HepG2 (cell line): Measurements from ENCODE around the gene CAPS2. TPM values are rescaled to one million over a fixed set of nuclear protein-coding genes. Genes with fewer than 3 reads are reported as not detected.

Source experiments
- ATAC-seq: fragments of 200-7000 bp; cut with Tn5 transposase; 3 replicates; pipeline ENCODE4 v1.9.1; 2020; ENCODE audit warnings: mild to moderate bottlenecking, moderate library complexity
- BruUV-seq: library from RNA; stranded (reverse); fragments of 400-500 nt; replicated peaks from 2 replicates; lab custom pipeline; 2021; lab: Mats Ljungman, UMichigan
- CTCF ChIA-PET: fragments of 300-600 bp; formaldehyde crosslinking; extraction: SDS; loops from one replicate; lab custom pipeline; 2021; ENCODE audit warnings: low total read pairs, inconsistent platforms, low intra/inter-chr PET ratio; lab: Yijun Ruan, JAX
- POLR2A ChIA-PET: fragments of 350-600 bp; sonication (Branson Sonifier 250); formaldehyde crosslinking; loops from one replicate; lab custom pipeline; 2020; ENCODE audit warnings: antibody characterized with exemption, inconsistent platforms; lab: Yijun Ruan, JAX
- DNase-seq: peaks from one replicate; pipeline ENCODE4 v3.0.0-alpha.2; 2015; ENCODE audit warnings: low spot score
- FAIRE-seq: peaks from 3 replicates; lab custom pipeline; 2011; peaks lifted over from hg19 to GRCh38; lab: Jason Lieb, UNC
- H2AFZ ChIP-seq: one replicate; pipeline ENCODE4 v1.6.1; 2011; ENCODE audit warnings: low read length, inconsistent platforms
- H3K27ac ChIP-seq: fragments of 300-600 bp; 3 replicates; pipeline ENCODE4 v1.8.0; 2011; ENCODE audit warnings: mixed run types, mild to moderate bottlenecking, mixed read lengths, low read length, inconsistent platforms; ENCODE audit not compliant: insufficient read depth; ENCODE audit errors: extremely low read length
- H3K27me3 ChIP-seq, 2 experiments: fragments of 200-600 bp in 1 of 2; 2 replicates in 1 of 2; 3 replicates in 1 of 2; pipeline versions ENCODE4 v1.6.0 to v1.8.0; 2011; ENCODE audit warnings: low read length in 2 of 2, mild to moderate bottlenecking in 2 of 2, moderate library complexity in 2 of 2, inconsistent platforms in 1 of 2; ENCODE audit not compliant: insufficient read depth in 2 of 2, control insufficient read depth in 1 of 2
- H3K36me3 ChIP-seq, 2 experiments: fragments of 200-600 bp in 1 of 2; replicated peaks in 1 of 2; 2 replicates in 1 of 2; 3 replicates in 1 of 2; pipeline versions ENCODE4 v1.5.1 to v1.8.0; 2011; ENCODE audit warnings: low read length in 2 of 2, inconsistent platforms in 1 of 2; ENCODE audit not compliant: insufficient read depth in 2 of 2, control insufficient read depth in 1 of 2
- H3K4me1 ChIP-seq: 2 replicates; pipeline ENCODE4 v1.5.1; 2012; ENCODE audit warnings: low read length, inconsistent platforms; ENCODE audit not compliant: insufficient read depth
- H3K4me2 ChIP-seq: 2 replicates; pipeline ENCODE4 v1.6.0; 2011; ENCODE audit warnings: low read depth, low read length, inconsistent platforms
- H3K4me3 ChIP-seq, 3 experiments: fragments of 200-600 bp in 1 of 3; sonication (generic), shearing (Covaris generic) in 1 of 3; replicated peaks in 1 of 3; 2 replicates each; pipeline ENCODE4 v1.5.1; 2011 to 2016; ENCODE audit warnings: low read length in 3 of 3, inconsistent platforms in 2 of 3, low read depth in 2 of 3, mild to moderate bottlenecking in 2 of 3, control low read depth in 1 of 3, mixed read lengths in 1 of 3; ENCODE audit not compliant: insufficient read depth in 1 of 3
- H3K79me2 ChIP-seq: one replicate; pipeline ENCODE4 v1.6.1; 2011; ENCODE audit warnings: low read length, inconsistent platforms; ENCODE audit not compliant: insufficient read depth
- H3K9ac ChIP-seq: 2 replicates; pipeline ENCODE4 v1.6.0; 2011; ENCODE audit warnings: mild to moderate bottlenecking, low read depth, low read length, inconsistent platforms; ENCODE audit not compliant: insufficient read depth
- H3K9me3 ChIP-seq: 2 replicates; pipeline ENCODE4 v1.5.1; 2012; ENCODE audit warnings: mild to moderate bottlenecking, low read length
- H4K20me1 ChIP-seq: 2 replicates; pipeline ENCODE4 v1.6.0; 2011; ENCODE audit warnings: inconsistent platforms, mild to moderate bottlenecking, low read length, moderate library complexity; ENCODE audit not compliant: insufficient read depth
- ASH2L ChIP-seq: fragments of 300-600, 200-600 bp; sonication (generic); IDR thresholded peaks from 2 replicates; pipeline ENCODE4 v1.7.0; 2017; ENCODE audit warnings: low read depth, mild to moderate bottlenecking, moderate library complexity, mixed read lengths, low read length; ENCODE audit not compliant: insufficient read length
- ATF7 ChIP-seq, 2 experiments: fragments of 450-650 bp in 1 of 2; sonication (generic) in 1 of 2; formaldehyde crosslinking in 1 of 2; IDR thresholded peaks; 2 replicates each; pipeline versions ENCODE4 v1.4.0 to v1.6.1; 2016 to 2020; ENCODE audit warnings: antibody characterized with exemption in 1 of 2, mild to moderate bottlenecking in 1 of 2, missing genetic modification reagents in 1 of 2
- CSRNP2 ChIP-seq: sonication (generic); formaldehyde crosslinking; conservative IDR thresholded peaks from 2 replicates; pipeline ENCODE4 v1.8.0; 2022; ENCODE audit warnings: low read depth, missing genetic modification reagents
- JUN ChIP-seq: sonication (generic); formaldehyde crosslinking; IDR thresholded peaks from 2 replicates; pipeline ENCODE4 v1.4.0; 2020; ENCODE audit warnings: mild to moderate bottlenecking, missing genetic modification reagents
- MLX ChIP-seq: IDR thresholded peaks from 2 replicates; pipeline ENCODE4 v1.6.1; 2016
- NFE2 ChIP-seq: sonication (generic); formaldehyde crosslinking; IDR thresholded peaks from 2 replicates; pipeline ENCODE4 v1.4.0; 2020; ENCODE audit warnings: missing genetic modification reagents
- PAX8 ChIP-seq: sonication (generic); formaldehyde crosslinking; IDR thresholded peaks from 2 replicates; pipeline ENCODE4 v1.8.0; 2022; ENCODE audit warnings: mild to moderate bottlenecking, missing genetic modification reagents, borderline replicate concordance
- PRPF4 ChIP-seq: fragments of 200-400 bp; formaldehyde crosslinking; IDR thresholded peaks from 2 replicates; pipeline ENCODE4 v1.6.1; 2016; ENCODE audit warnings: low read length, low read depth; ENCODE audit not compliant: poor library complexity, severe bottlenecking
- ZBTB42 ChIP-seq: sonication (generic); formaldehyde crosslinking; IDR thresholded peaks from 2 replicates; pipeline ENCODE4 v1.5.0; 2020; ENCODE audit warnings: mild to moderate bottlenecking, missing genetic modification reagents
- ZBTB49 ChIP-seq: sonication (generic); formaldehyde crosslinking; IDR thresholded peaks from 2 replicates; pipeline ENCODE4 v1.4.0; 2020; ENCODE audit warnings: missing genetic modification reagents, borderline replicate concordance
- ZBTB7A ChIP-seq: sonication (generic); formaldehyde crosslinking; IDR thresholded peaks from 2 replicates; pipeline ENCODE4 v1.8.0; 2022; ENCODE audit warnings: mild to moderate bottlenecking, missing genetic modification reagents
- ZNF20 ChIP-seq: sonication (generic); formaldehyde crosslinking; IDR thresholded peaks from 2 replicates; pipeline ENCODE4 v1.4.0; 2020; ENCODE audit warnings: mild to moderate bottlenecking, moderate library complexity, missing genetic modification reagents
- ZNF275 ChIP-seq: sonication (generic); formaldehyde crosslinking; IDR thresholded peaks from 2 replicates; pipeline ENCODE4 v1.8.0; 2022; ENCODE audit warnings: missing genetic modification reagents, mild to moderate bottlenecking, inconsistent platforms, borderline replicate concordance
- ZNF513 ChIP-seq: sonication (generic); formaldehyde crosslinking; conservative IDR thresholded peaks from 2 replicates; pipeline ENCODE4 v1.5.0; 2020; ENCODE audit warnings: missing genetic modification reagents
- ZNF580 ChIP-seq: IDR thresholded peaks from 2 replicates; pipeline ENCODE4 v1.6.1; 2016; ENCODE audit warnings: low read depth, borderline replicate concordance
- ZNF776 ChIP-seq: sonication (generic); formaldehyde crosslinking; IDR thresholded peaks from 2 replicates; pipeline ENCODE4 v1.4.0; 2020; ENCODE audit warnings: mild to moderate bottlenecking, missing genetic modification reagents
- ZSCAN21 ChIP-seq: sonication (generic); formaldehyde crosslinking; IDR thresholded peaks from 2 replicates; pipeline ENCODE4 v1.8.0; 2022; ENCODE audit warnings: mild to moderate bottlenecking, missing genetic modification reagents, moderate library complexity, borderline replicate concordance
- in situ Hi-C: cut with HindIII; loops from 2 replicates; pipeline ENCODE4 v1.10.0; 2017; ENCODE audit warnings: low pct_unique_long_range_greater_than_20kb; ENCODE audit not compliant: extremely low pct_ligation_motif_present
- intact Hi-C: fragments of 100-400 bp; cut with micrococcal nuclease; formaldehyde crosslinking; loops from one replicate; pipeline ENCODE4 v1.10.0; 2022; ENCODE audit not compliant: unreplicated experiment
- polyA plus RNA-seq, 8 experiments: library from polyadenylated mRNA; depleted of rRNA in 3 of 8; stranded (reverse) in 7 of 8; unstranded in 1 of 8; fragments of >200 nt; fragmentation: Illumina TruSeq in 4 of 8; extraction: Trizol in 4 of 8; gene quantifications; 2 replicates each; pipeline versions ENCODE4 v1.2.1 to v1.2.3, GENCODE V29; 2011 to 2016; ENCODE audit warnings: low read depth in 4 of 8, missing spikeins in 1 of 8, mixed read lengths in 1 of 8; ENCODE audit not compliant: insufficient read depth in 1 of 8
- total RNA-seq, 5 experiments: library from RNA; depleted of rRNA; stranded (reverse); fragments of >200 nt; fragmentation: Illumina TruSeq; extraction: Trizol; gene quantifications; 2 replicates each; pipeline ENCODE4 v1.2.3, GENCODE V29; 2016; ENCODE audit warnings: low read depth in 1 of 5

The CAPS2 gene
- total and polyA plus RNA-seq, 2 of the 13 experiments (the other 11 are each of a cell fraction or from before 2014, with no cell fraction given): 0.11 TPM; not detected in 1

- TF ChIP-seq ZBTB49 (no peak), NFE2 (no peak), ATF7 (IDR thresholded peaks at IDR 0.05) (no peak), ATF7 (CRISPR knock-in tag; IDR thresholded peaks at IDR 0.05) (no peak), CSRNP2 (CRISPR knock-in tag) (no peak), ZBTB42 (CRISPR knock-in tag) (no peak), MLX (no peak), PAX8 (CRISPR knock-in tag) (no peak)
Observed at GRCh38 chr12:75361408-75361807, 31.3 kb upstream of the CAPS2 start (continued).

GRCh38 chr12:75360920-75361319, 30.8 kb upstream of the CAPS2 start:
- Histone ChIP-seq H3K36me3 (no peaks in the 10 kb centered on the region), H2AFZ (no peak overlapping the region), H3K4me3 (no peak overlapping the region), H3K27me3 (no peaks in the 10 kb centered on the region), H3K4me2 (no peak overlapping the region), H4K20me1 (no peaks in the 10 kb centered on the region), H3K27ac (no peak overlapping the region), H3K79me2 (no peaks in the 10 kb centered on the region), H3K9ac (no peak overlapping the region), H3K4me1 (no peaks in the 10 kb centered on the region), H3K9me3 (no peaks in the 10 kb centered on the region)
- in situ Hi-C loops (no loop called here), intact Hi-C loops (no loop called here)
- ChIA-PET CTCF (no interaction called here), POLR2A (no interaction called here)
- FAIRE-seq (no peak), DNase-seq (no peak), ATAC-seq (no peak)
- BruUV-seq: no TSS peak
- TF ChIP-seq ZNF776: no peak
- no peak for TF ChIP-seq ZNF275
- TF ChIP-seq ZNF513 (CRISPR knock-in tag): no peak
- TF ChIP-seq ZNF20 (CRISPR knock-in tag): no peak
- no peak for TF ChIP-seq PRPF4
- no peak for TF ChIP-seq ZSCAN21
- TF ChIP-seq ASH2L: no peak
- TF ChIP-seq ZNF580: no peak
- no peak for TF ChIP-seq ZBTB7A (CRISPR knock-in tag)
- no peak for TF ChIP-seq JUN (CRISPR knock-in tag)
